Mammary epithelial cell (primary cell): Measurements from ENCODE around the gene C1GALT1.

ENCODE experiments used
- EZH2 ChIP-seq: IDR thresholded peaks from 2 replicates; pipeline ENCODE4 v1.6.1; 2012; ENCODE audit warnings: low read length, inconsistent platforms, borderline replicate concordance
- TF ChIP-seq, protein P1 (sequence below), 2 donors: IDR thresholded peaks in 1 of 2; conservative IDR thresholded peaks in 1 of 2; 2 replicates each; pipeline ENCODE4 v1.5.1; 2011 to 2012; ENCODE audit warnings: inconsistent platforms in 2 of 2, low read length in 2 of 2, mild to moderate bottlenecking in 2 of 2, control low read depth in 1 of 2, low read depth in 1 of 2; ENCODE audit not compliant: insufficient read depth in 1 of 2; ENCODE audit errors: extremely low read depth in 1 of 2

DNA sequence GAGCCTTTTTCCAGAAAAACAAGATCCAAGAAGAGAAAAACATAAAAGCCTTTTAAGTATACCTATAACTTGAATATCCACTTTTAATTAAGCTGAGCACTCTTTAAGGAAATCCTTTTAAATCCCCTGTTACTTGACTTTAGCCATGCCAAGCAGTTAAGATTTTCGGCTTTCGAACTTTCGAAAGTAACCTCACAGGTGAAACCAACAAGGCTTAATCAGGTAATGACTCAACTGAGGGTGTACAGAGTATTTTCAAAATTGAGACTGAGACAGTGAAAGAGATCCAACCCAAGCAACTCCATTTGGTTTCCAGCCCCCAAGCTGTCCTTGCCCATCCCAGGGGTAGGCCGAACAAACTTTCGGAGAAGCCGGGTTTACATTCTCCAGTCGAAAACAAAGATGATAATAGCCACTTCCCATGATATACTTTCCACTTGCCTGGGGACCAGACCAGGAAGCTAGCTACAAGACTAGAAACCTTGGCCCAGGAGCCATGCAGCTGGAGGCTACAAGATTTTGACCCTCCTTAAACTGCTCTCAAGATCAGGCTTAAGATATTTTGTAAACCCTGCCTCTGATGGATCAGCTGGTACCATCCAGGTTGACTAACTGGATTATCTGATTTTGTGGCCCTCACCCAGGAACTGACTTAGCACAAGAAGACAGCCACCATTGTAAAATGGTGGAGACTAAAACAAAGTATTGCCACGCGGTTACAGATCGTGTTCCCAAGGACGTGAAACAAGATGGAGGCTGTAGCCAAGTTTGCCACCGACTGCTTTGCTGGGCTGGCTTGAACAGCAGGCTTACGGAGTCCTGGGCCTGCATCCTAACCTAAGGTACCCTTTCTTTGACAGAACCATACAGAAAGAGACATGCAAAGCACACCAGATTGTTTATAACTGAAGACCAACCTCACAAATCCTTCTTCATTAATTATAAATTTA lies 32.3 kb downstream of the C1GALT1 start:
- TF ChIP-seq, protein P1, sequence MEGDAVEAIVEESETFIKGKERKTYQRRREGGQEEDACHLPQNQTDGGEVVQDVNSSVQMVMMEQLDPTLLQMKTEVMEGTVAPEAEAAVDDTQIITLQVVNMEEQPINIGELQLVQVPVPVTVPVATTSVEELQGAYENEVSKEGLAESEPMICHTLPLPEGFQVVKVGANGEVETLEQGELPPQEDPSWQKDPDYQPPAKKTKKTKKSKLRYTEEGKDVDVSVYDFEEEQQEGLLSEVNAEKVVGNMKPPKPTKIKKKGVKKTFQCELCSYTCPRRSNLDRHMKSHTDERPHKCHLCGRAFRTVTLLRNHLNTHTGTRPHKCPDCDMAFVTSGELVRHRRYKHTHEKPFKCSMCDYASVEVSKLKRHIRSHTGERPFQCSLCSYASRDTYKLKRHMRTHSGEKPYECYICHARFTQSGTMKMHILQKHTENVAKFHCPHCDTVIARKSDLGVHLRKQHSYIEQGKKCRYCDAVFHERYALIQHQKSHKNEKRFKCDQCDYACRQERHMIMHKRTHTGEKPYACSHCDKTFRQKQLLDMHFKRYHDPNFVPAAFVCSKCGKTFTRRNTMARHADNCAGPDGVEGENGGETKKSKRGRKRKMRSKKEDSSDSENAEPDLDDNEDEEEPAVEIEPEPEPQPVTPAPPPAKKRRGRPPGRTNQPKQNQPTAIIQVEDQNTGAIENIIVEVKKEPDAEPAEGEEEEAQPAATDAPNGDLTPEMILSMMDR (conservative IDR thresholded peaks at IDR 0.05 in 1 of 2, IDR thresholded peaks at IDR 0.05 in 1 of 2; ENCODE audit: extremely low read depth in 1 of 2, insufficient read depth in 1 of 2, low read depth in 1 of 2, low read length in 2 of 2), result no peak
- TF ChIP-seq EZH2, result no peak
